LNCAP (cell line): ENCODE results near the gene FXYD2.

ENCODE experiments used
- CTCF ChIP-seq: fragments of 450-650 bp; IDR thresholded peaks from 2 replicates; pipeline ENCODE4 v1.5.1; 2017; ENCODE audit warnings: mild to moderate bottlenecking

The FXYD2 gene

GRCh38 chr11:117824571-117825537 is at the start of gene FXYD2:
FXYD2 (minus strand) TSS chr11:117824744; CDS start chr11:117824678, 66 bp downstream.
- no peak for TF ChIP-seq CTCF

GRCh38 chr11:117873828-117874125 is 49.2 kb upstream of the FXYD2 start:
- TF ChIP-seq CTCF: no peak

GRCh38 chr11:117872975-117873827 is 48.7 kb upstream of the FXYD2 start:
- no peak for TF ChIP-seq CTCF

- no peak for TF ChIP-seq CTCF
Observed at GRCh38 chr11:117872420-117872961, 47.9 kb upstream of the FXYD2 start.

- no peak for TF ChIP-seq CTCF
Observed at GRCh38 chr11:117871784-117872183, 47.2 kb upstream of the FXYD2 start.

- no peak for TF ChIP-seq CTCF
Observed at GRCh38 chr11:117871160-117871559, 46.6 kb upstream of the FXYD2 start.

GRCh38 chr11:117870103-117870952 is 45.8 kb upstream of the FXYD2 start:
- no peak for TF ChIP-seq CTCF
